ENCODE data around the gene POU2F2. TPM values are rescaled to one million over a fixed set of nuclear protein-coding genes. Genes with fewer than 3 reads are reported as not detected.

Gene POU2F2
- total RNA-seq, 2 donors from 2014 or later = 3.4 to 17.4 TPM

DNA sequence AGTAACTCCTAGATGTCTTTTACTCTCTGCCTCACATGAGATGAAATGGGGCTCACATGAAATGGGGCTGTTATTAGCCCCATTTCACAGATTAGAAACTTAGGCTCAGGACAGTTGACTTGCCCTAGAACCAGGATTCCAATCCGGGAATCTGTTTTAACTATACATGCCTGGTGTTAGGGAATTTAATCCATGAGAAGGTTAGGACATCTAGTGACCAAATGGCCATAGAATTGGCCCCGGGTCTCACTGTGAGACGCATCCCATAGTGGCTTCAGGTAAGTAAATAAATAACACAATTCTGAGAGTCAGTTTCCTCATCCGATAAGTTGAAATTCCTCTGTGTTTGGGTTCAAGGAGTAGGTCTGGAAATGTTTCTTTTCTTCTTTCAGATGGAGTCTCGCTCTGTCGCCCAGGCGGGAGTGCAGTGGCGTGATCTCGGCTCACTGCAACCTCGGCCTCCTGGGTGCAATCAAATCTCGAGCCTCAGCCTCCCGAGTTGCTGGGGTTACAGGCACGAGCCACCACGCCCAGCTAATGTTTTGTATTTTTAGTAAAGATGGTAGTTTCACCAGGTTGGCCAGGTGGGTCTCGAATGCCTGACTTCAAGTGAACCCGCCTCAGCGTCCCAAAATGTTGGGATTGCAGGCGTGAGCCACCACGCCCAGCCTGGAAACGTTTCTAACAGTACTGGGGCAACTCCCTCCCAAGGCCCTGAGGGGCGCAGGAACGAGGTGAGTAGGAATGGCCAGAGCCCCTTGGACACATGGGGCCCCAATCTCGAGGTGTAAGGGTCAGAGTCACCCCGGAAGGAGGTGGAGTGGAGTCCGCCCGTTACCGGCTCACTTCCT lies 57.5 kb downstream of the POU2F2 start:
- Histone ChIP-seq H3K27me3 (replicated peaks; ENCODE audit: insufficient read depth) (no peaks in the 10 kb centered on the region), H3K4me1 (replicated peaks) (peaks cover 5% of the 10 kb centered on the region), H3K4me3 (peak overlapping the region; percentile 79 to 94), H3K27ac (peak overlapping the region; percentile 91 to 97), H3K36me3 (peaks cover 0 to 10% of the 10 kb centered on the region in 2 donors), H3K9me3 (no peaks in the 10 kb centered on the region)
- no peak for DNase-seq (ENCODE audit: low spot score)
- TF ChIP-seq POLR2A (IDR thresholded peaks at IDR 0.05) = no peak
- TF ChIP-seq, protein P1, sequence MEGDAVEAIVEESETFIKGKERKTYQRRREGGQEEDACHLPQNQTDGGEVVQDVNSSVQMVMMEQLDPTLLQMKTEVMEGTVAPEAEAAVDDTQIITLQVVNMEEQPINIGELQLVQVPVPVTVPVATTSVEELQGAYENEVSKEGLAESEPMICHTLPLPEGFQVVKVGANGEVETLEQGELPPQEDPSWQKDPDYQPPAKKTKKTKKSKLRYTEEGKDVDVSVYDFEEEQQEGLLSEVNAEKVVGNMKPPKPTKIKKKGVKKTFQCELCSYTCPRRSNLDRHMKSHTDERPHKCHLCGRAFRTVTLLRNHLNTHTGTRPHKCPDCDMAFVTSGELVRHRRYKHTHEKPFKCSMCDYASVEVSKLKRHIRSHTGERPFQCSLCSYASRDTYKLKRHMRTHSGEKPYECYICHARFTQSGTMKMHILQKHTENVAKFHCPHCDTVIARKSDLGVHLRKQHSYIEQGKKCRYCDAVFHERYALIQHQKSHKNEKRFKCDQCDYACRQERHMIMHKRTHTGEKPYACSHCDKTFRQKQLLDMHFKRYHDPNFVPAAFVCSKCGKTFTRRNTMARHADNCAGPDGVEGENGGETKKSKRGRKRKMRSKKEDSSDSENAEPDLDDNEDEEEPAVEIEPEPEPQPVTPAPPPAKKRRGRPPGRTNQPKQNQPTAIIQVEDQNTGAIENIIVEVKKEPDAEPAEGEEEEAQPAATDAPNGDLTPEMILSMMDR (IDR thresholded peaks at IDR 0.05) = no peak
- no peak for TF ChIP-seq POLR2AphosphoS5 (IDR thresholded peaks at IDR 0.05)
- WGBS = 55% methylated on average over 26 of the region's 27 CpGs
- intact Hi-C loops (cut with DNase I) = no loop called here

DNA sequence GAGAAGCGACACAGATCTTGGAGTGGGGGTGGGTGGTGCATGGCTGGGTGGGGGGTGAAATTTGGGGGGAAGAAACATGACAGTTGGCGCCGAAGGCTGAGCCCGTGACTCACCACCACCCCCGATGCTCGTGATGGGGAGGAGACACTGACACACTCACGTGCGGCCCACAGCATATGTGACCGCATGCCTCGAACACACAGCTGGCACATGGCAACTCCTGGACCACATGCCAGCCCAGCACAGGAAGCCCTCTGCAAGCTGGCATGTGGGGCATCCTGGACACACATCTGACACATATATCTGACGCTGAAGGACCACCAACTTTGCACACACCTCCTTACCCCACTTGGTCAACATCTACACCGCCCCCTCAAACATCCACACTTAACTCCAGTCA lies 61.0 kb downstream of the POU2F2 start:
- no peak for DNase-seq (ENCODE audit: low spot score)
- no peak overlapping the region for H3K4me3 ChIP-seq
- H3K9me3 ChIP-seq = no peaks in the 10 kb centered on the region
- no peak for TF ChIP-seq POLR2AphosphoS5 (IDR thresholded peaks at IDR 0.05)
- no peak for TF ChIP-seq POLR2A (IDR thresholded peaks at IDR 0.05)
- TF ChIP-seq, protein P1 (IDR thresholded peaks at IDR 0.05) = no peak
- WGBS = 96% methylated on average over 12 of the region's 12 CpGs
- H3K27me3 ChIP-seq (replicated peaks; ENCODE audit: insufficient read depth) = no peaks in the 10 kb centered on the region
- H3K27ac ChIP-seq = no peak overlapping the region
- no peaks in the 10 kb centered on the region for H3K36me3 ChIP-seq
- H3K4me1 ChIP-seq (replicated peaks) = no peaks in the 10 kb centered on the region
- intact Hi-C loops (cut with DNase I) = no loop called here

DNA sequence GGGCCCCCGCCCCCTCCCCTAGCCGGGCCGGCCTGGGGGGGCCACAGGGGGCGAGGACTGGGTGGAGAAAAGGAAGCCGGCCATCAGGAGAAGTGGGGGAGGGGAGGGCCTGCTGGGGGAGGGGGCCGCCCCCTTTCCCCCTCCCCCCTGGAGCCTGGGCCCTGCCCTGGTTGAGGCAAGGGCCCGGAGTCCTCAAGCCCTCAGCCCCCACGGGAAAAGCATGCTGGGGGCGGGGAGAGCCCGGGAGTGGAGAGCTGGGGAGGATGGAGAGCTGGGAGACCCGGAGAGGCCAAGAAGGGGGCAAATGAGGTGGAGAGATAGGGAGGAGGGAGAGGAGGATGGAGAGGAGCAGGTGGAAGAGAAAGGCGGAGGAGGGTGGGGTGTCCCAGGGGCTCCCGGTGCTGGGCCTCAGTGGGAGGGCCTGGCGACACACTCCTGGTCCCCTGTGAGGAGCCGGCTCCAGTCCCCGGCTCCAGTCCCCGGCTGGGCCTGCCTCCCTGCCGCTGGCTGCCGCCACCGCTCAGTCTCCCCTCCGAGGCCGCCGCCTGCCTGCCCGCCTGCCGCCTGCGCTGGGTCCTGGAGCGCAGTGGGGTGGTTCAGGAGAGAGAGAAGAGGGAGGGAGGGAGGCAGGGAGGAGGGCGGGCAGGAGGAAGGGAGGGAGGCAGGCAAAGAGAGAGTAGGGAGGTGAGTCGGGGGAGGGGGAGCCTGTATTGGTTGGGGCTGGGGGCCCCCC lies 62.5 kb downstream of the POU2F2 start, which contains the start of gene GRIK5:
TSS of gene GRIK5 (minus strand) at position 588 of the 733 bp plus-strand sequence. CDS start 4,436 bp downstream, outside the sequence.
- DNase-seq (ENCODE audit: low spot score) = no peak
- no peaks in the 10 kb centered on the region for H3K36me3 ChIP-seq
- H3K9me3 ChIP-seq = no peaks in the 10 kb centered on the region
- 4% methylated on average over 29 of the region's 29 CpGs for WGBS
- H3K27me3 ChIP-seq (replicated peaks; ENCODE audit: insufficient read depth) = no peaks in the 10 kb centered on the region
- H3K4me1 ChIP-seq (replicated peaks) = no peaks in the 10 kb centered on the region
- TF ChIP-seq POLR2AphosphoS5 (IDR thresholded peaks at IDR 0.05) = no peak
- TF ChIP-seq, protein P1 (IDR thresholded peaks at IDR 0.05) = no peak
- no peak for TF ChIP-seq POLR2A (IDR thresholded peaks at IDR 0.05)
- H3K27ac ChIP-seq = peak within 1 kb of the TSS in 1 of 2 donors; percentile 26
- intact Hi-C loops (cut with DNase I) = no loop called here
- peak within 1 kb of the TSS; percentile 24 to 32 for H3K4me3 ChIP-seq

DNA sequence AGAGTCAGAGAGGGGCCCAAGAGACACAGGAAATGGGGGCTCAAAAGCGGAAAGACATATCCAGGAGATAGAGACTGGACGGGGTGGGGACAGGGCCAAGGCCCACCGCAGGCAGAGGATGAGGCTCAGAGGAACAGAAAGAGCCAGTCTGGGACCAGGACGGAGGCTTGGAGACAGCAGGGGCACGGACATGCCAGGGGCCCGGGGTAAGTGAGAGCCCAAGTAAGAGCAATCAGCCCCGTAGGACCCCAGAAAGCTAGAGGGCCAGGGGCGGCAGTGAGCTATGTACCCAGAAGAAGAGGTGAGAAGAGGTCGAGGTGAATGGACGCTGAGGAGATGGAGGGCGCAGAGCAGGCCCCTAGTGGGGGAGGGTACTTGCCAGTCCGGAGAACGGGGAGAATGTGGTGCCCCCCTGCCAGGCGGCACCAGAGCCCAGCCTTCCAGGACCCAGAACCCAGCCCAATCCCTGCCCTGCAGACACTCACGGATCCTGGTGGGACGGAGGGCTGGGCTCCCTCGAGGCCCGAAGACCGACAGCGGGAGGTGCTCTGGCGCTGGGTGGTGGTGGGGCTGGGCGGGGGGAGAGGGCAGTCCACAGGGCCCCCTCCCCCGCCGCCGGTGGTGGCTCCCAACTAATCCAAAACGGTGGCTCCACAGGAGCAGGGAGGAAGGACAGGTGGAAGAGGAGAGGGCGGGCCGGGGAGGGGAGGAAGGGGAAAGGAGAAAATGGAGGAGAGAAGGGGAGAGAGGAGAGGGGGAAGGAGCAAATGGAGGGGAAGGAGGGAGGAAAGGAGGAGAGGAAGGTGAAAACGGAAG lies 63.3 kb downstream of the POU2F2 start:
- peak overlapping the region in 1 of 2 donors; percentile 26 for H3K27ac ChIP-seq
- peak overlapping the region; percentile 24 to 32 for H3K4me3 ChIP-seq
- intact Hi-C loops (cut with DNase I) = no loop called here

DNA sequence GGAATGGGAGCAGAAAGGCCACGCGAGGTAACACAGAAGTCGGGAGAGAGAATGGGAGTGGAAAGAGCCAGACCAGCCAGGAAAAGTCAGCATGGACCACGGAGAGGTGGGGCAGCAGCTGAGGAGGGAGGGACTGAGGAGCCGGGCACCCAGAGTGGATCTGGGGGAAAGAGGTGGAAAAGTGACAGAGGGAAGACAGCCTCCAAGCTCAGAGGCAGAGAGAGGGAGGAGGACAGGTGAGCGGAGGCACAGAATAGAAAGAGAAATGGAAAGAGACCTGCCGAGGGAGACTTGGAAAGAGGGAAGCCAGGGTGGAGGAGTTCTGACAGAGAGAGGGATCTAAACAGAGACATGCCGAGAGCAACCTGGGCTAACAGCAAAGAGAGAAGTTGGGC lies 63.9 kb downstream of the POU2F2 start:
- DNase-seq (ENCODE audit: low spot score) = no peak
- 24% methylated on average over 8 of the region's 8 CpGs for WGBS
- H3K27ac ChIP-seq = no peak overlapping the region
- no peak overlapping the region for H3K4me3 ChIP-seq
- H3K4me1 ChIP-seq (replicated peaks) = no peaks in the 10 kb centered on the region
- H3K27me3 ChIP-seq (replicated peaks; ENCODE audit: insufficient read depth) = no peaks in the 10 kb centered on the region
- H3K9me3 ChIP-seq = no peaks in the 10 kb centered on the region
- H3K36me3 ChIP-seq = no peaks in the 10 kb centered on the region
- intact Hi-C loops (cut with DNase I) = no loop called here
- TF ChIP-seq POLR2A (IDR thresholded peaks at IDR 0.05) = no peak
- TF ChIP-seq POLR2AphosphoS5 (IDR thresholded peaks at IDR 0.05) = no peak
- TF ChIP-seq, protein P1 (IDR thresholded peaks at IDR 0.05) = no peak

More for the DNA sequence above, 63.3 kb downstream of the POU2F2 start:
- no peaks in the 10 kb centered on the region for H3K9me3 ChIP-seq
- H3K27me3 ChIP-seq (replicated peaks; ENCODE audit: insufficient read depth) = no peaks in the 10 kb centered on the region
- no peak for DNase-seq (ENCODE audit: low spot score)
- 12% methylated on average over 29 of the region's 29 CpGs for WGBS
- no peaks in the 10 kb centered on the region for H3K36me3 ChIP-seq
- no peaks in the 10 kb centered on the region for H3K4me1 ChIP-seq (replicated peaks)
- TF ChIP-seq POLR2A (IDR thresholded peaks at IDR 0.05) (no peak), POLR2AphosphoS5 (IDR thresholded peaks at IDR 0.05) (no peak)
